SK-MEL-5 (cell line): ENCODE measurements around the gene CDC42EP4. TPM values are rescaled to one million over a fixed set of nuclear protein-coding genes. Genes with fewer than 3 reads are reported as not detected.
A peak's percentile ranks its signal among the peaks of the same experiment; 100 is the strongest.

Source experiments
- DNase-seq: peaks from one replicate; pipeline ENCODE4 v3.0.0-alpha.2; 2016; ENCODE audit warnings: low read depth, low spot score
- in situ Hi-C: cut with HindIII; loops from 2 replicates; pipeline ENCODE4 v1.10.0; 2016; ENCODE audit warnings: low sequenced_read_pairs, high pct_unique_total_duplicates, low pct_unique_long_range_greater_than_20kb
- polyA plus RNA-seq, 2 experiments: library from polyadenylated mRNA; depleted of rRNA; stranded (reverse); fragments of >200 nt; gene quantifications; 2 replicates each; pipeline ENCODE4 v1.2.3, GENCODE V29; 2015
- total RNA-seq: library from RNA; depleted of rRNA; stranded (reverse); fragments of >200 nt; shearing (Covaris generic); gene quantifications from 2 replicates; pipeline ENCODE4 v1.2.3, GENCODE V29; 2014; rRNA removed

Gene CDC42EP4, protein sequence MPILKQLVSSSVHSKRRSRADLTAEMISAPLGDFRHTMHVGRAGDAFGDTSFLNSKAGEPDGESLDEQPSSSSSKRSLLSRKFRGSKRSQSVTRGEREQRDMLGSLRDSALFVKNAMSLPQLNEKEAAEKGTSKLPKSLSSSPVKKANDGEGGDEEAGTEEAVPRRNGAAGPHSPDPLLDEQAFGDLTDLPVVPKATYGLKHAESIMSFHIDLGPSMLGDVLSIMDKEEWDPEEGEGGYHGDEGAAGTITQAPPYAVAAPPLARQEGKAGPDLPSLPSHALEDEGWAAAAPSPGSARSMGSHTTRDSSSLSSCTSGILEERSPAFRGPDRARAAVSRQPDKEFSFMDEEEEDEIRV
- total RNA-seq = 16.6 and 18.9 TPM in 2 replicates
- 35.8 and 43.2 TPM in 2 replicates for polyA plus RNA-seq (2015; cell fraction: cytosol; rRNA removed)
- 14.2 and 15.6 TPM in 2 replicates for polyA plus RNA-seq (2015; cell fraction: nucleus; rRNA removed)

GRCh38 chr17:73311781-73312641, at the start of gene CDC42EP4:
Gene CDC42EP4, minus strand, starts transcription at chr17:73312001. Its CDS starts 25,501 bp downstream, at chr17:73286500.
- in situ Hi-C loops = no loop called here
- DNase-seq = peak; percentile 97

- no peak for DNase-seq
- in situ Hi-C loops = no loop called here
Measured at GRCh38 chr17:73360961-73361761, 49.4 kb upstream of the CDC42EP4 start.

- DNase-seq = no peak
- in situ Hi-C loops = no loop called here
Measured at GRCh38 chr17:73359987-73360410, 48.2 kb upstream of the CDC42EP4 start.

- in situ Hi-C loops = no loop called here
- DNase-seq = no peak
Measured at GRCh38 chr17:73359352-73359751, 47.6 kb upstream of the CDC42EP4 start.

- in situ Hi-C loops = no loop called here
Measured at GRCh38 chr17:73358668-73359067, 46.9 kb upstream of the CDC42EP4 start.

GRCh38 chr17:73357981-73358380, 46.2 kb upstream of the CDC42EP4 start:
- no peak for DNase-seq
- in situ Hi-C loops = no loop called here

More at GRCh38 chr17:73358668-73359067, 46.9 kb upstream of the CDC42EP4 start:
- no peak for DNase-seq

- DNase-seq = no peak
- in situ Hi-C loops = no loop called here
Measured at GRCh38 chr17:73357318-73357717, 45.5 kb upstream of the CDC42EP4 start.

DNA sequence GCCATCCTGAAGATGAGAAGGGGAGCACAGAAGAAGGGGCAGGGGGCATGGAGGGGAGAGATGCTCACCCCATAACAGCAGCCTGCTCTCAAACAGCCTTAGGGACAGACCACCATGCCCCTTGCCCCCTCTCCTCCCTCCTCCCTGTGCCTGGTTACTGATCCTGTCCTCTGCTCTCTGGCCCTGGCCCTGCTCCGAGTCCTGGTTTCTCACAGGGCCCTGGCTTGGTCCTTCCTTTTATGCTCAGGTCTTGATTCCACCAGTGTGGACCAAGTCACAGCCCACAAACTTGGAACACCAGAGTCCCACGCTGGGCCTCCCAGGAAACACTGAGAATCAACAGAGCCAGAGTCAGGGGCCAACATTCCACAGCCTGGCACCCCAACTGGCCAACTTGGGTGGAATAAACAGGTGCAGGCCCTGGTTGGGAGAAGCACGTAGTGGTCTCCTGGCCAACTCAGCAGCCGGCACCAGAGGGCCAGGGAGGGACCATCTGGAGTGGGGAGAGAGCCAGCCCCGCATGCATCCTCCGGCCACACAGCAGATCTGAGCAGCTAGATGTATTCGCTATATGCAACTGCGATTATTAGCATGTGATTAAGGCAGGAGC, 44.9 kb upstream of the CDC42EP4 start:
- DNase-seq = no peak

GRCh38 chr17:73354423-73355284, 42.9 kb upstream of the CDC42EP4 start:
- in situ Hi-C loops = no loop called here
- DNase-seq = no peak

More for the DNA sequence above, 44.9 kb upstream of the CDC42EP4 start:
- in situ Hi-C loops = no loop called here

DNA sequence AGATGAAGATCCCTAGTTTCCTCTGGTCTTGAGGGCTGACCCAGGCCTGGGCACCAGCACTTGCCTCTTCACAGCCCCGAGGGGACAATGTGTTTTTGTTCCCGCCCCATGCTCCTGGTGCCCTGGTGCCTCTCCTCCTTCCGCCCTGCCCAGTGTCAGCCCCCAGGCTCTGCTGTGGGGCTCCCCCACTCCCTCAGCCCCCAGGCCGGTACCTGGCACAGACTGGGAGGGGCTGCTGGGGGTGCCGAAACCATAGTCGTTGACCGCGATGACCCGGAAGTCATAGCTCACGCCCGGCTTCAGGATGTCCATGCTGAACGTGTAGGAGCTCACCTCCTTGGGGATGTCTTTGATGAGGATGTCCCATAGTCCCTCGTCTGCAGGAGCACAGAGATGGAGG, 40.5 kb upstream of the CDC42EP4 start:
- no peak for DNase-seq
- in situ Hi-C loops = no loop called here

DNA sequence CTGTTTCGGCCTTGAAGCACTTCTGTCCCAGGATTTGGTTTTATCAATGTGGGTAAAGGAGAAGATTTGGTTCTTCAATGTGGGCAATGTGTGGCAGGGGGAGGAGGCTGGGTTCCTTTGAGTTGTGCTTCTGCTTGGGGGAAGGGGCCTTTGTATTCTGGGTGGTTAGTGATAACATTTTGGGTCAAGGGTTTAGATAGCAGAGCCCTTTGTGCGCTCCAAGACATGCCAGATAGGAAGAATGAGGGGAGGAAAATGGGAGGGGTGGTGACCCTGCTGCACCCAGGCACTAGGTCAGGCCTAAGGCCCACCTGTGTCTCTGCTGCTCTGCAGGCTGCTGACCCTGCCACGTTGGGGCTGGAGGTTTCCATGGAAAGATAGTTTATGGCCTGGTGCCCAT, 40.0 kb upstream of the CDC42EP4 start:
- no peak for DNase-seq
- in situ Hi-C loops = no loop called here

GRCh38 chr17:73350864-73351263, 39.1 kb upstream of the CDC42EP4 start:
- in situ Hi-C loops = no loop called here
- no peak for DNase-seq

GRCh38 chr17:73349647-73350046, 37.8 kb upstream of the CDC42EP4 start:
- no peak for DNase-seq
- in situ Hi-C loops = no loop called here

GRCh38 chr17:73349138-73349537, 37.3 kb upstream of the CDC42EP4 start:
- in situ Hi-C loops = no loop called here
- DNase-seq = peak; percentile 96

GRCh38 chr17:73348829-73349095, 37.0 kb upstream of the CDC42EP4 start:
- in situ Hi-C loops = no loop called here
- no peak for DNase-seq

DNA sequence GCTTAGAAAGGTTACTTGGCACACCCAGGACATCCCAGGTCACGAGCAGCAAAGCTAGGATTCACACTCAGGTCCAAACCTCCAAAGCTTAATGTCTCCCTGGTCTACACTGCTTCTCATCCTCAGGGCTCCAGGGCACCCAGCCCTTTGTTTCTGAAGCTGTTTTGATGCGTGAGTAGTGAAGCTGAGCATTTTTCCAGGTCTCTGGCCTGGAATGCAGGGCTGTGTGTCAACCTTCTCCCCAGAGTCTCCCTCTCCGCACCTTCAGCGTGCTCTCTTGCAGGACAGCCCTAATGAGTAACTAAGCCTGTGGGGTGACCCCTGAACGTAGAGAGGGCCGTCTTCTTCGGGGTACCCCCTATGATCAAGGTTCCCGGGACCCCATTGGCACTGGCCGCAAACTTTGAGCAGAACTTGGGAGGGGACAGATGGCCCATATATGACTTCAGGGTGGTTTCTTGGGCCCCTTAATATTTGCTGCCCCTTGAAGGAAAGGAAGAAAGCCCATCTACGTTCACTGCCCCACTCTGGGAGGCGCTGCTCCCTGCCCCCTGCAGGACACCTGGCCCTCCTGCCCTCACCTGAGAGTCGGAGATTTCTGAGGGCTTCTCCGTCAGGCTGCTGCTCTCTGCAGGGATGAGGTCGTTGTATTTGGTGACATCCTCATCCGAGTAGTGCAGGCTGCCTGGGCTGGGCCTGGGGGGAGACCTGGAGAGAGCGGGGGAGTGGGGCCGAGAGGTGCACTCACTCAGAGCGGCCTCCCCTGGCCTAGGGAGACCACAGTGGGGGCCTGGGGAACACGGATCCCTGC, 36.4 kb upstream of the CDC42EP4 start:
- in situ Hi-C loops = no loop called here
- DNase-seq = no peak
